IMR-90 (cell line): ENCODE data around the gene FAM110A. TPM values are rescaled to one million over a fixed set of nuclear protein-coding genes. Genes with fewer than 3 reads are reported as not detected.

Source experiments
- ATAC-seq: fragments of 200-7000 bp; cut with Tn5 transposase; 2 replicates; pipeline ENCODE4 v1.9.1; 2020; ENCODE audit warnings: low read depth, mild to moderate bottlenecking, moderate library complexity
- BruUV-seq: library from RNA; stranded (reverse); fragments of 400-500 nt; replicated peaks from 2 replicates; lab custom pipeline; 2021; lab: Mats Ljungman, UMichigan
- CTCF ChIA-PET: fragments of 300-600 bp; formaldehyde crosslinking; extraction: SDS; loops from one replicate; lab custom pipeline; 2021; ENCODE audit warnings: antibody characterized with exemption; lab: Yijun Ruan, JAX
- POLR2A ChIA-PET: fragments of 300-600 bp; sonication (Branson Sonifier 250); formaldehyde crosslinking; loops from one replicate; lab custom pipeline; 2022; ENCODE audit warnings: antibody characterized with exemption; ENCODE audit not compliant: unreplicated experiment; lab: Charles Lee
- DNase-seq: peaks from one replicate; pipeline ENCODE4 v3.0.0; 2013
- H2AFZ ChIP-seq: replicated peaks from 2 replicates; pipeline ENCODE3; 2013; ENCODE audit warnings: low read length, mild to moderate bottlenecking; ENCODE audit not compliant: poor library complexity
- H2AK5ac ChIP-seq: 2 replicates; pipeline ENCODE4 v1.6.1; 2013; ENCODE audit warnings: low read depth, low read length, inconsistent platforms
- H2AK9ac ChIP-seq: replicated peaks from 2 replicates; pipeline ENCODE3; 2013; ENCODE audit warnings: mild to moderate bottlenecking, low read depth, low read length, moderate library complexity; ENCODE audit not compliant: poor library complexity
- H2BK120ac ChIP-seq: 2 replicates; pipeline ENCODE4 v1.6.1; 2013; ENCODE audit warnings: low read depth, low read length, inconsistent platforms
- H2BK15ac ChIP-seq: 3 replicates; pipeline ENCODE4 v1.6.1; 2013; ENCODE audit warnings: low read depth, low read length, inconsistent platforms
- H2BK20ac ChIP-seq: 2 replicates; pipeline ENCODE4 v1.6.1; 2013; ENCODE audit warnings: low read depth, mild to moderate bottlenecking, inconsistent platforms, low read length, moderate library complexity
- H2BK5ac ChIP-seq: 2 replicates; pipeline ENCODE4 v1.6.1; 2013; ENCODE audit warnings: mild to moderate bottlenecking, low read depth, low read length, inconsistent platforms; ENCODE audit not compliant: poor library complexity, severe bottlenecking
- H3K14ac ChIP-seq: replicated peaks from 2 replicates; pipeline ENCODE4 v1.6.1; 2013; ENCODE audit warnings: low read depth, low read length, inconsistent platforms
- H3K18ac ChIP-seq: 2 replicates; pipeline ENCODE4 v1.6.1; 2013; ENCODE audit warnings: low read depth, low read length, control low read depth
- H3K23ac ChIP-seq: 2 replicates; pipeline ENCODE4 v1.6.1; 2013; ENCODE audit warnings: low read depth, low read length, inconsistent platforms
- H3K27ac ChIP-seq: 2 replicates; pipeline ENCODE4 v1.5.1; 2013; ENCODE audit warnings: mild to moderate bottlenecking, control low read depth, low read length; ENCODE audit not compliant: insufficient read depth
- H3K27me3 ChIP-seq: 2 replicates; pipeline ENCODE4 v1.6.1; 2013; ENCODE audit warnings: low read length; ENCODE audit not compliant: control insufficient read depth, insufficient read depth
- H3K36me3 ChIP-seq: 2 replicates; pipeline ENCODE4 v1.6.1; 2013; ENCODE audit warnings: low read length, mixed read lengths; ENCODE audit not compliant: control insufficient read depth, insufficient read depth
- H3K4ac ChIP-seq: 2 replicates; pipeline ENCODE4 v1.6.1; 2013; ENCODE audit warnings: low read depth, low read length, inconsistent platforms
- H3K4me1 ChIP-seq: 2 replicates; pipeline ENCODE4 v1.6.1; 2013; ENCODE audit warnings: low read length, mixed read lengths; ENCODE audit not compliant: control insufficient read depth, insufficient read depth
- H3K4me2 ChIP-seq: 2 replicates; pipeline ENCODE4 v1.6.1; 2013; ENCODE audit warnings: low read depth, mild to moderate bottlenecking, control low read depth, low read length, moderate library complexity
- H3K4me3 ChIP-seq: 2 replicates; pipeline ENCODE4 v1.5.1; 2013; ENCODE audit warnings: low read depth, mild to moderate bottlenecking, control low read depth, low read length, moderate library complexity; ENCODE audit not compliant: insufficient read depth
- H3K56ac ChIP-seq: 2 replicates; pipeline ENCODE4 v1.6.1; 2013; ENCODE audit warnings: low read length, inconsistent platforms; ENCODE audit not compliant: insufficient read depth; ENCODE audit errors: extremely low read depth
- H3K79me1 ChIP-seq, 2 experiments: 2 replicates each; pipeline ENCODE4 v1.6.1; 2013; ENCODE audit warnings: low read length in 2 of 2, inconsistent platforms in 1 of 2, low read depth in 1 of 2
- H3K9ac ChIP-seq: 2 replicates; pipeline ENCODE4 v1.6.1; 2013; ENCODE audit warnings: low read depth, low read length, control low read depth
- H3K9me1 ChIP-seq: 2 replicates; pipeline ENCODE4 v1.6.1; 2013; ENCODE audit warnings: low read length, inconsistent platforms; ENCODE audit not compliant: insufficient read depth
- H3K9me3 ChIP-seq: 2 replicates; pipeline ENCODE4 v1.6.1; 2013; ENCODE audit warnings: low read length; ENCODE audit not compliant: control insufficient read depth, insufficient read depth
- H4K20me1 ChIP-seq: 2 replicates; pipeline ENCODE4 v1.6.1; 2013; ENCODE audit warnings: low read length, inconsistent platforms; ENCODE audit not compliant: insufficient read depth
- H4K5ac ChIP-seq: 2 replicates; pipeline ENCODE4 v1.6.1; 2013; ENCODE audit warnings: mild to moderate bottlenecking, low read depth, low read length, control low read depth
- H4K8ac ChIP-seq, 2 experiments: 2 replicates each; pipeline ENCODE4 v1.6.1; 2013; ENCODE audit warnings: low read depth in 2 of 2, low read length in 2 of 2, control low read depth in 1 of 2, inconsistent platforms in 1 of 2
- H4K91ac ChIP-seq: 2 replicates; pipeline ENCODE4 v1.6.1; 2013; ENCODE audit warnings: low read depth, low read length, inconsistent platforms; ENCODE audit not compliant: insufficient read depth
- BHLHE40 ChIP-seq: fragments of 150-350 bp; IDR thresholded peaks from 2 replicates; pipeline ENCODE4 v1.6.1; 2016; ENCODE audit warnings: mild to moderate bottlenecking, low read depth, low read length
- CHD1 ChIP-seq: IDR thresholded peaks from 2 replicates; pipeline ENCODE4 v1.6.1; 2012; ENCODE audit warnings: low read depth, low read length, improper control_type of control experiment
- SMC3 ChIP-seq: fragments of 150-350 bp; IDR thresholded peaks from 2 replicates; pipeline ENCODE4 v1.6.1; 2016; ENCODE audit warnings: low read depth, mild to moderate bottlenecking, antibody characterized with exemption, low read length, moderate library complexity
- WGBS, 2 experiments: methylation state at CpG; one replicate each; pipeline versions ENCODE4 v1.1.5 to v1.1.7; 2013; ENCODE audit warnings: missing lambda C conversion rate in 2 of 2; ENCODE audit not compliant: insufficient read length in 1 of 2; ENCODE audit errors: extremely low coverage in 2 of 2; 5-methylcytosine and 5-hydroxymethylcytosine counted together
- dilution Hi-C: fragments of 300-500 bp; cut with HindIII; formaldehyde crosslinking; loops from one replicate; pipeline ENCODE4 v1.14.3; 2018; ENCODE audit warnings: low sequenced_read_pairs; ENCODE audit not compliant: unreplicated experiment
- in situ Hi-C: fragments of 300-500 bp; cut with MboI; formaldehyde crosslinking; loops from 3 replicates; pipeline ENCODE4 v1.14.3; 2019; ENCODE audit warnings: low sequenced_read_pairs, inconsistent platforms, mixed read lengths
- intact Hi-C: fragments of 100-400 bp; cut with micrococcal nuclease; formaldehyde crosslinking; loops from 2 replicates; pipeline ENCODE4 v1.10.0; 2022
- polyA plus RNA-seq, 3 experiments: library from polyadenylated mRNA; depleted of rRNA; stranded (reverse); fragments of >200 nt; gene quantifications; 2 replicates each; pipeline ENCODE4 v1.2.3, GENCODE V29; 2012; ENCODE audit warnings: low replicate concordance in 1 of 3
- total RNA-seq: library from RNA; depleted of rRNA; stranded (reverse); fragments of >200 nt; gene quantifications from 2 replicates; pipeline ENCODE4 v1.2.3, GENCODE V29; 2012
- TF ChIP-seq, protein P1 (sequence below): fragments of 150-350 bp; IDR thresholded peaks from 2 replicates; pipeline ENCODE4 v1.6.1; 2017; ENCODE audit warnings: mild to moderate bottlenecking, antibody characterized with exemption, low read length, low read depth

FAM110A gene
- total and polyA plus RNA-seq, 2 of the 4 experiments (the other 2 are of a cell fraction), result 0.36 to 3.6 TPM

GRCh38 chr20:891058-891705, 57.7 kb downstream of the FAM110A start:
- CTCF ChIA-PET, result no interaction called here
- intact Hi-C loops, result no loop called here
- no peak overlapping the region for H2AK5ac ChIP-seq
- no peak overlapping the region for H4K5ac ChIP-seq
- BruUV-seq, result no TSS peak
- no peak overlapping the region for H4K8ac ChIP-seq
- H4K20me1 ChIP-seq, result no peaks in the 10 kb centered on the region
- H3K9me3 ChIP-seq, result no peaks in the 10 kb centered on the region
- H3K56ac ChIP-seq, result no peak overlapping the region
- no peak for DNase-seq
- no peak overlapping the region for H2AFZ ChIP-seq
- H3K14ac ChIP-seq, result no peak overlapping the region
- H3K9me1 ChIP-seq, result no peaks in the 10 kb centered on the region
- H2BK20ac ChIP-seq, result no peak overlapping the region
- no peaks in the 10 kb centered on the region for H3K79me1 ChIP-seq
- no peak overlapping the region for H2BK15ac ChIP-seq
- no CpG with 5 or more reads among the region's 6 CpGs for WGBS, 2 experiments
- H2BK120ac ChIP-seq, result no peak overlapping the region
- no peak overlapping the region for H2BK5ac ChIP-seq
- H3K4me3 ChIP-seq, result no peak overlapping the region
- H3K9ac ChIP-seq, result no peak overlapping the region
- no peak for ATAC-seq
- no peak overlapping the region for H2AK9ac ChIP-seq
- no peak overlapping the region for H3K27ac ChIP-seq
- H3K18ac ChIP-seq, result no peak overlapping the region
- H3K4me2 ChIP-seq, result no peak overlapping the region
- no peaks in the 10 kb centered on the region for H3K36me3 ChIP-seq
- no peak overlapping the region for H4K91ac ChIP-seq
- in situ Hi-C loops, result no loop called here
- peaks cover 9% of the 10 kb centered on the region; the same call in 1 of the 2 replicates for H3K27me3 ChIP-seq
- dilution Hi-C loops, result no loop called here
- H3K4me1 ChIP-seq, result no peaks in the 10 kb centered on the region
- H3K4ac ChIP-seq, result no peak overlapping the region
- POLR2A ChIA-PET, result no interaction called here
- TF ChIP-seq CHD1 (no peak), SMC3 (no peak), BHLHE40 (no peak)
- TF ChIP-seq, protein P1, sequence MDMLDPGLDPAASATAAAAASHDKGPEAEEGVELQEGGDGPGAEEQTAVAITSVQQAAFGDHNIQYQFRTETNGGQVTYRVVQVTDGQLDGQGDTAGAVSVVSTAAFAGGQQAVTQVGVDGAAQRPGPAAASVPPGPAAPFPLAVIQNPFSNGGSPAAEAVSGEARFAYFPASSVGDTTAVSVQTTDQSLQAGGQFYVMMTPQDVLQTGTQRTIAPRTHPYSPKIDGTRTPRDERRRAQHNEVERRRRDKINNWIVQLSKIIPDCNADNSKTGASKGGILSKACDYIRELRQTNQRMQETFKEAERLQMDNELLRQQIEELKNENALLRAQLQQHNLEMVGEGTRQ, result no peak
- H3K23ac ChIP-seq, result no peak overlapping the region
